Neural progenitor cell (in vitro differentiated cells): Measurements from ENCODE around the gene EPDR1.

ENCODE experiments used
- CTCF ChIP-seq: fragments of 200-600 bp; sonication (generic); IDR thresholded peaks from 2 replicates; pipeline ENCODE4 v1.5.1; 2017; ENCODE audit warnings: antibody characterized with exemption, mild to moderate bottlenecking
- EZH2 ChIP-seq: fragments of 200-600 bp; sonication (generic); IDR thresholded peaks from 2 replicates; pipeline ENCODE4 v1.6.1; 2017; ENCODE audit warnings: antibody characterized with exemption, mild to moderate bottlenecking, moderate library complexity
- EZH2phosphoT487 ChIP-seq: fragments of 200-600 bp; sonication (generic); IDR thresholded peaks from 2 replicates; pipeline ENCODE4 v1.6.1; 2017; ENCODE audit warnings: antibody characterized with exemption

- TF ChIP-seq EZH2 (no peak), CTCF (no peak), EZH2phosphoT487 (no peak)
These were observed 79.2 kb downstream of the EPDR1 start for GRCh38 chr7:37999673-38000072.
